IgD-negative memory B cell (primary cell): ENCODE data around the gene TIMM23. TPM values are rescaled to one million over a fixed set of nuclear protein-coding genes. Genes with fewer than 3 reads are reported as not detected.
"Not testable (repeated sequence)": the region's sequence is repeated elsewhere in the genome, so short reads cannot be mapped to it uniquely, and the experiment has no call there.

Source experiments
- H3K27ac Mint-ChIP-seq, 3 donors: one replicate each; pipeline ENCODE4 v1.8.0; 2020 to 2022; ENCODE audit warnings: mild to moderate bottlenecking in 3 of 3, mixed read lengths in 3 of 3, moderate library complexity in 1 of 3
- H3K27me3 Mint-ChIP-seq: one replicate; pipeline ENCODE4 v1.8.0; 2021; ENCODE audit warnings: mixed read lengths
- H3K36me3 Mint-ChIP-seq: one replicate; pipeline ENCODE4 v1.8.0; 2020; ENCODE audit warnings: mild to moderate bottlenecking, mixed read lengths
- H3K4me1 Mint-ChIP-seq, 3 donors: one replicate each; pipeline ENCODE4 v1.8.0; 2020 to 2022; ENCODE audit warnings: mixed read lengths in 3 of 3, mild to moderate bottlenecking in 1 of 3
- H3K4me3 Mint-ChIP-seq, 4 donors: one replicate each; pipeline ENCODE4 v1.8.0; 2020 to 2022; ENCODE audit warnings: mild to moderate bottlenecking in 4 of 4, mixed read lengths in 4 of 4, moderate library complexity in 3 of 4
- H3K9me3 Mint-ChIP-seq, 3 donors: one replicate each; pipeline ENCODE4 v1.8.0; 2020 to 2021; ENCODE audit warnings: mixed read lengths in 3 of 3, mild to moderate bottlenecking in 1 of 3
- polyA plus RNA-seq: library from polyadenylated mRNA; unstranded; fragments of 300-500 nt; fragmentation: Illumina TruSeq; gene quantifications from one replicate; pipeline ENCODE4 v1.2.3, GENCODE V29; 2021

The TIMM23 gene, protein sequence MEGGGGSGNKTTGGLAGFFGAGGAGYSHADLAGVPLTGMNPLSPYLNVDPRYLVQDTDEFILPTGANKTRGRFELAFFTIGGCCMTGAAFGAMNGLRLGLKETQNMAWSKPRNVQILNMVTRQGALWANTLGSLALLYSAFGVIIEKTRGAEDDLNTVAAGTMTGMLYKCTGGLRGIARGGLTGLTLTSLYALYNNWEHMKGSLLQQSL
- polyA plus RNA-seq = 57.9 TPM

DNA sequence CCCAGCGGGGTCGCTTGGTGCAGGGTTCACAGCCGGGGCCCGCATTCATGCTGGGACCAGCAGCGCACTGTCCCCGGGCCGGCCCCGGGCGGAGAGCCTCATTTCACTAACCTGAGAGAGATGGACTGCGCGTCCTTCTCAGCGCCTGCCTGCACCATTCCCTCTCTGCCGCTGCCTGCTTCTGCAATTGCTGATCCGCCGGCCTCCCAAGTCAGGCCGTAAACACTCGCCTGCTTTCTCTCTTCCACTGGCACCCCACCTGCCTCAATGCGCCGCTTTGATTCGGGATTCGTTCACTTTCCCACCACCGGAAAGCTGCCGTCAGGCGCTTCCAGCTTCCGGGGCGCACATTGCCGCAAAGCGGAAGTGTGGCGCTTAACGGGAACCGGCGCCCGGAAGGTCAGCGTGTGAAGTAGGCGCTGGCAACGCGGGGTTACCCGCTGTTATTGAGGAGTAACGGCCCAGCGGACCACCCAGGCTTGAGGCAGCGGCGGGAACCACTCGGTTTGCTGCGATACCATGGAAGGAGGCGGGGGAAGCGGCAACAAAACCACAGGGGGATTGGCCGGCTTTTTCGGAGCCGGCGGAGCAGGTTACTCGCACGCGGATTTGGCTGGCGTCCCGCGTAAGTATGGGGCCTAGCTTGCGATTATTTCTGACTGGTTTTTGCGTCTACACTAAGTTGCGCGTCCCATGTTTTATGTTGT, at the start of gene TIMM23:
Gene TIMM23 (plus strand): TSS at position 384 of the 707 bp plus-strand sequence. CDS start 136 bp downstream, at position 520.
- H3K4me1 Mint-ChIP-seq = peaks cover 13 to 18% (median 16%) of the 10 kb centered on the region in 3 donors
- H3K4me3 Mint-ChIP-seq = peak within 1 kb of the TSS; percentile 96 to 100 (median 100)
- H3K36me3 Mint-ChIP-seq, H3K9me3 Mint-ChIP-seq, H3K27me3 Mint-ChIP-seq: not testable (repeated sequence)
- peak within 1 kb of the TSS; percentile 81 to 96 (median 93) for H3K27ac Mint-ChIP-seq

DNA sequence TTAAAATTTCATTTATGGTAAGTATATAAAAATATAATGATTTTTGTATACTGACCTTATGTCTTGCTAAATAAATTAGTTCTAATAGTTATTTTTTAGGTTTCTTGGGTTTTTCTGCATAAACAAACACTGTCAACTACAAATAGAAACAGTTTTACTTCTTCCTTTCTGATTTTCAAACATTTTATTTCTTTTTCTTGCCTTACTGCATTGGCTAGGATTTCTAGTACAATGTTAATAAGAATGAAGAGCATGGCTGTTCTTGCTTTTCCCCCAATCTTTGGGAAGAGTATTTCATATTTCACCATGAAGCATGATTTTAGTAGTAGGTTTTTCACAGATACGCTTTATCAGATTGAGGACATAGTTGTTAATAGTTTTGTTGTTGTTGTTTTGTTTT, 45.5 kb upstream of the TIMM23 start:
- not testable (repeated sequence) for H3K9me3 Mint-ChIP-seq, H3K27ac Mint-ChIP-seq, H3K36me3 Mint-ChIP-seq, H3K4me1 Mint-ChIP-seq, H3K4me3 Mint-ChIP-seq, H3K27me3 Mint-ChIP-seq

DNA sequence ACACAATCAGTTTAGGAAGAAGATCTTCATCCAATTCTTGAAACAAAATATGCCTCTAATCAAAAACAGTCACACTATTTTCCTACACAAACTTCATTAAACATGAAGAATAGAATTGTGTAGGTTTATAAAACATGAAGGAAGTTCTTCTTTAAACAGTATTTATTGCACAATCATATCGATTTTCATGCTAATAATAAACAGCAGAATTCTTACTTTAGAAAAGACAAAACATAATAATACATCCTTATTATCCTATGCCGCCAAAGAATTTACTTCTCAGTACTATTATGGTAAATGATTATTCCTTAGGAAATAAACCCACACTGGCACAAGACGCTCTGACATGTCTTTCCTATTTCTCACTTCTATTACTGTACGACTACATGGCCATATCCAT, 41.0 kb upstream of the TIMM23 start:
- H3K36me3 Mint-ChIP-seq, H3K27ac Mint-ChIP-seq, H3K4me3 Mint-ChIP-seq, H3K27me3 Mint-ChIP-seq, H3K9me3 Mint-ChIP-seq, H3K4me1 Mint-ChIP-seq: not testable (repeated sequence)

DNA sequence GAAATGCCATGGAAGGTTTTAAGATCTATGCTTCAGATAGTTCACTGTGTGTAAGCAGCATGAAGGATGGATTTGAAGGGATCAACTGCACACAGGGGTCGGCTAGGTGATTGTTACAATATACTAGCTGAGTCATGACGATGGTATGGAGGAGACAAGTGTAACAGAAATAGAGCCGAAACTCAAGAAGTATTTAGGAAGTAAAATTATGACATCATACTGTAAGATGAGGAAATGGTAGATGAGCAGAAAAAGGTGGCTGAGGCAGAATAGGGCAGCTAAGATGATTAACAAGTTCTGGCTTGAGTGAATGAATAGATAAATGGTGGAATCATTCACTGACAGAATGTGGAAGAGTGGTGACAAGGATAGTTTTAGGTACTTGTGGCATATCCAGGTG, 37.5 kb upstream of the TIMM23 start:
- H3K4me1 Mint-ChIP-seq, H3K27me3 Mint-ChIP-seq, H3K4me3 Mint-ChIP-seq, H3K36me3 Mint-ChIP-seq, H3K27ac Mint-ChIP-seq, H3K9me3 Mint-ChIP-seq: not testable (repeated sequence)

DNA sequence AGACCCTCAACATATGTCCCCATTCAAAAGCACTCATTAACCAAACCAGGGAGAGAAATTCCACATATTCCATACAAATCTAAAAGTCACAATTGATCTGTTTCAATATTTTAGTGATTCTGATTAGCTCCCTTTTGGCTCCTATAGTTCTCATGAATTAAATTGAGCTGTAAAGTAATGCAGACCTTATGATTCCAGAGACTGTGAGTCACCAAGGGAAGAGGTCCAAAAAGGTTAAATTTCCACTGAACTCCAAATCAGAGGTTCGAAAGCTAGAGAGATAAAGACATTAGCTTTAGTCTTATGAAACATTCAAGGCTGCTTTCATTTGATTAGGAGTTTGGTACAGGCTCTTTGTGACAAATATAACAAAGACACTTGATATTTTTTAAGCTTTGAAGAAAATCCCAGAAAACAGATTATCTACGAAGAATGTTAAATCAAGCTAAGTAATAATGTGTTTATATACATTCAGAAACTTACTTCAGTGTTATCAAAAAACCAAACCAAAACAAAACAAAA, 33.1 kb upstream of the TIMM23 start:
- not testable (repeated sequence) for H3K27ac Mint-ChIP-seq

DNA sequence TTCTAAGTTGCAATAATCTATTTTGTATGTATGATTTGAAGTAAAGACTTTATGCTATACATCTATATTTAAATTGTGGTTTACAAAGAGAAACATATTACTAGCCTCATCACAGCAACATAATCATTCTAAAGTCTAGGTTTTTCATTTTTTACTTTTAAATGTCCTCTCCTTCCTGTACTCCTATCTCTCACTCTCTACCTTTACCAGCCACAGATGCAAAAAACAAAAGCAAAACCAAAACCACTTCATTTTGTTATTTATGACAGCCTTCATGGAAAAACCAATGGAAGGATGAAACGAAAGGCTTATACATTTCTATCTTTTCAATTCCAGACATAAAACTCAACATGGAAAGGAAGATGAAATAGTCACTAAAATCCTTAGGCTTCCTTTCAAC, 31.1 kb upstream of the TIMM23 start:
- not testable (repeated sequence) for H3K4me1 Mint-ChIP-seq, H3K4me3 Mint-ChIP-seq, H3K27me3 Mint-ChIP-seq, H3K36me3 Mint-ChIP-seq, H3K9me3 Mint-ChIP-seq, H3K27ac Mint-ChIP-seq

More for the DNA sequence above, 33.1 kb upstream of the TIMM23 start:
- H3K4me1 Mint-ChIP-seq, H3K9me3 Mint-ChIP-seq, H3K4me3 Mint-ChIP-seq, H3K27me3 Mint-ChIP-seq, H3K36me3 Mint-ChIP-seq: not testable (repeated sequence)

DNA sequence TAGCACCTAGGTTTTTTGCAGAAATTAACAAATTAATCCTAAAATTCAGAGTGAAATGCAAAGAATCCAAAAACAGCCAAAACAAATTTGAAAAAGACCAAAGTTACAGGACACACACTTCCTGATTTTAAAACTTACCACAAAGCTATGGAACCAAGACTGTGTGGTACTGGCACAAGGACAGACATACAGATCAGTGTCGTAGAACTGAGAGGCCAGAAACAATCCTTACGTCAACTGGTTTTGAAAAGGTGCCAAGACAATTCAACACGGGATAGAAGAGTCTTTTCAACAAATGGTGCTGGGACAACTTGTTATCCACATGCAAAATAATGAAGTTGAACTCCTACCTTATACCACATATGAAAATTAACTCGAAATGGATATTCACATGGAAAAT, 26.8 kb upstream of the TIMM23 start:
- H3K36me3 Mint-ChIP-seq, H3K27ac Mint-ChIP-seq, H3K4me3 Mint-ChIP-seq, H3K9me3 Mint-ChIP-seq, H3K27me3 Mint-ChIP-seq, H3K4me1 Mint-ChIP-seq: not testable (repeated sequence)

DNA sequence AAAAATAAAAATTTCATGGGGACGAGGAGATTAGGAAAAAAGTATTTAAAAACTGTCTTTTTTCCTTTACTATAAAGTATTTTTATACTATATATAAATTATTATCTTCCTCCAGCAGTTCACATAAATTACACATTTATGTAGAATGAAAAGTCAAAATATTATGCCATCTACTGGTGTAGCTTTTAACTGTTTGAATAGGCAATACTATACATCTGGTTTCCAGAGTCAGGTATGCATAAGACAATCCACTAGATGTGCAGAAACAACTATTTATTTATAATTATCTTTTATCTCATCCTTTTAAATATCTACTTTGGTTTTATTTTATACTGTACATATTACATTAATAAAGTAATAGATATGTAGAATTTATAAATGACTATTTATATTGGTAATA, 24.9 kb upstream of the TIMM23 start:
- not testable (repeated sequence) for H3K27ac Mint-ChIP-seq, H3K4me1 Mint-ChIP-seq, H3K4me3 Mint-ChIP-seq, H3K36me3 Mint-ChIP-seq, H3K9me3 Mint-ChIP-seq, H3K27me3 Mint-ChIP-seq

DNA sequence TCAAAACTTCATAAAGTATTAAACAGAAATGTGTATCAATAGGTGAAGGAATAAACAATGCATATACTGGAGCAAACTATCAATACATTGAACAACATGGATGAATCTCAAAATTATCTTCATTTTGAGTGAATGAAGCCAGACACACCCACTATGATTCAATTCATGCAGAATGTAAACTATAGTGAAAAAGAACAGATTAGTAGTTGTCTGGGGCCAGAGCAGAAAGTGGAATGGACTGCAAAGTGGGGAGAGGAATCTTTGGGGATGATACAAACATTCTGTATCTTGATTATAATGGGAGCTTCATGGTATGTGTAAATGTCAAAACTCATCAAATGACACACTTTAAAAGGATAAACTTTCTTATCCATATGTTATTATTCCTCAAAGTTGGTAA, 23.5 kb upstream of the TIMM23 start:
- not testable (repeated sequence) for H3K4me1 Mint-ChIP-seq, H3K27ac Mint-ChIP-seq, H3K4me3 Mint-ChIP-seq, H3K9me3 Mint-ChIP-seq, H3K36me3 Mint-ChIP-seq, H3K27me3 Mint-ChIP-seq

DNA sequence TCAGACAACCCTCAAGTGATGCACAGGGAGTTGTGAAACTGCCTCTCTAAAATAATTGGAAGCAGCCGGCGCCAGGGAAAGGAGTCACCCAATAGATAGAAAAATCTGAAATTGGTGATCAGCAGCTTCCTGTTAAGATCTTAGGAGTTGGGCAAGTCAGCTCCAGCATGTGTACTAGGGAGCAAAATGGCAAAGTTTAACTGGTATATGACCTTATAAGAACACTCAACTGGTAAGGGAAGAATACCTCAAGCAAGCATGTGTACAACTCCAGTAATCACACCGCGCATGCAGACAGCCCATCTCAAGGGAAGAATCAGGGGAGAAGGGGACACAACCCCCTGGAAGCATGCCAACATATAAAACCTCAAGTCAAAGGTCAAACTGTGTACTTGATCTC, 17.9 kb upstream of the TIMM23 start:
- H3K4me1 Mint-ChIP-seq, H3K27ac Mint-ChIP-seq, H3K4me3 Mint-ChIP-seq, H3K9me3 Mint-ChIP-seq, H3K27me3 Mint-ChIP-seq, H3K36me3 Mint-ChIP-seq: not testable (repeated sequence)

DNA sequence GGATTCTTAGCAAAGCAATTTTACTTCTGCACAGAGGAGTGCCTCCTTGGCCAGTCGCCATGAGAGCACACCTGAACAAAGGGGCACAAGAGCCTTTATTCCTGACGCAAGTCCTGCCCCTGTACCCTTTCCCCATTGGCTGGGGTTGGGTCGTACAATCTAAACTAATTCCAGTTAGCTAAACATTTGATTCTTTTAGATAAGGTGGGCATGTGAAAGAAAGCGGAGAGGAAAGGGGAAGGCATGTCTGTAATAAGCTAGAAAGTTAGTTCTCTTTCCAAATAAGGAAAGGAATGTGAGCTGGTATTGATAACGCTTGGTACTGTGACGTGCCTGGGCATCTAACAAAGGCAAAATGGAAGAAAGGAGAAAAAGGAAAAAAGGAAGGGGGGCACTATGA, 15.7 kb upstream of the TIMM23 start:
- not testable (repeated sequence) for H3K4me3 Mint-ChIP-seq, H3K27me3 Mint-ChIP-seq, H3K4me1 Mint-ChIP-seq, H3K27ac Mint-ChIP-seq, H3K36me3 Mint-ChIP-seq, H3K9me3 Mint-ChIP-seq

DNA sequence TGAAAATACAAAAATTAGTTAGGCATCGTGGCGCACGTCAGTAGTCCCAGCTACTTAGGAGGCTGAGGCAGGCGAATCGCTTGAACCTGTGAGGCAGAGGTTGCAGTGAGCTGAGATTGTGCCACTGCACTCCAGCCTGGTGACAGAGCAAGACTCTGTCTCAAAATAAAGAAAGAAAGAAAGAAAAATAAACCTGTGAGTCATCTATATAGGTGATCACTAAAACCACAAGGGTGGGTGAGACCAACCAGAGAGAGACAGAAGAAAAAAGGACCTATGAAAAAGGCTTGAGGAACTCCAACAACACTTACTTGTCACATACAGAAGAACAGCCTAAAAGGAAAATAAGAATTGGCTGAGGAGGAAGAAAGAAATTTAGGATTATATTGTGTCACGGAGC, 14.4 kb upstream of the TIMM23 start:
- not testable (repeated sequence) for H3K4me1 Mint-ChIP-seq, H3K27me3 Mint-ChIP-seq, H3K4me3 Mint-ChIP-seq, H3K27ac Mint-ChIP-seq, H3K36me3 Mint-ChIP-seq, H3K9me3 Mint-ChIP-seq

DNA sequence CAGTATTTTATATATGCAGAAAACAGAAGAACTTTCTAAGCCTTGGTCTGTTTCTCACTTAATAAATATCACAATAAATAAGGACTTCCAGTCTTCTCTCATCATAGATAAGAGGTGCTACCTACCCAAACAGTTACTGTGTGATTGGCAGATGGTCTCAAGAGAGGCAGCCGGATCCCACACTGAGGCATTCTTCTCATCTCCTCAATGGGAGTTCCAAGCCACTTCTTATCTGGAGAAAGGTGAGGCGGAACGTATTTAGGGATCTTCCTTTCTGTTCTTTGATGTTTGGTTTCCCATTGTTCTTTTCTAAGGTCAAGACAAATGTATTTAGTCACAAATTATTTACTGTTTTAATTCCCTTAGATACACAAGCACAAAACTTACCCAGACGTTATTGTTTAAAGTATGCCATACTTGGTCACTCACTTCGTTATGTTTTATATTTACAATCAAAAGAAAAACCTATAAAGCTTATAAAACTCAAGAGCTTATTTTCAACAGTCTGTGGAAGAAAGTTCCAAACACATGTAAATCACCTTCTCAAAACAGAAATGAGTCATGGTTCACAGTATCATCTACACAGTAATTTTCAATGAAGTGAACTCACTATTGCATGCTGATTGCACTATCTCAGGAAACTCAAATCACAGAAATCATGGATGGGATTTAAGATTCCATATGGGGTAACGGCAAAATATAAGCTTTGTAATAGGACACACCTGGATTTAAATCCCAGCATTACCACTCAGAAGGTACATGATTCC, 9.4 kb upstream of the TIMM23 start:
- H3K27ac Mint-ChIP-seq, H3K27me3 Mint-ChIP-seq, H3K4me3 Mint-ChIP-seq, H3K4me1 Mint-ChIP-seq, H3K36me3 Mint-ChIP-seq, H3K9me3 Mint-ChIP-seq: not testable (repeated sequence)

DNA sequence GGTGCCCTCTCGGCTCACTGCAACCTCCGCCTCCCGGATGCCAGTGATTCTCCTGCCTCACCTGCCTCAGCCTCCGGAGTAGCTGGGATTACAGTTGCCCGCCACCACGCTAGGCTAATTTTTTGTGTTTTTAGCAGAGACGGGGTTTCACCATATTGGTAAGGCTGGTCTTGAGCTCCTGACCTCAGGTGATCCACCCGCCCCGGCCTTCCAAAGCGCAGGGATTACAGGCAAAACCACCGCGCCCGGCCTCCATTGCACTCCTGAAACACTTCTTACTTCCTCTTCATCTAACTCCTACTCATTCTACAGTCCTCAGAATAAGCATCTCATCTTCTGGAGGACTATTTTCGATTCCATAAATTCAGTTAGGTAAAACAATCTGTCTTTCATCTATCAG, 1.3 kb upstream of the TIMM23 start:
- Mint-ChIP-seq H3K4me3 (peak overlapping the region; percentile 28 to 100 (median 98)), H3K4me1 (peaks cover 16 to 20% (median 18%) of the 10 kb centered on the region in 3 donors)
- not testable (repeated sequence) for H3K9me3 Mint-ChIP-seq, H3K36me3 Mint-ChIP-seq, H3K27me3 Mint-ChIP-seq, H3K27ac Mint-ChIP-seq

DNA sequence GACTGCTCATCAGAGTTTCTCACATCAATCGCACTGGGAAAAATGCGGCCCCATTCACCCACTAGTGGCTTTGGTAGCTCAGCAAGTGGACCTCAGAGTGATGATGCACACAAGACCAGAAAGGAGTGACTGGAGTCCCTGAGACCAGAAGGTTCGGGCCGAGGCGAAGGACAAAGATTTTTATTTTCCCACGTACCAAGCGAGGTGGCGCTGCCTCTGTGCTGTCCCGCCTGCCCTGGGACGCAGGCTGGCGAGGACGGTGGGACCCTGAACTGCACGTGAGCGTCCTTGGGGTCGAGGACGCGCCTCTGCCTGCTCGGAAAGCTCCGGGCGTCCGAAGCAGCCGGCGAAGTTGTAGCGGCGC, 565 bp upstream of the TIMM23 start:
- H3K27me3 Mint-ChIP-seq, H3K36me3 Mint-ChIP-seq, H3K9me3 Mint-ChIP-seq: not testable (repeated sequence)
- peak overlapping the region; percentile 71 to 93 (median 81) for H3K27ac Mint-ChIP-seq
- H3K4me3 Mint-ChIP-seq = peak overlapping the region; percentile 96 to 100 (median 100)
- H3K4me1 Mint-ChIP-seq = peaks cover 16 to 18% (median 16%) of the 10 kb centered on the region in 3 donors

DNA sequence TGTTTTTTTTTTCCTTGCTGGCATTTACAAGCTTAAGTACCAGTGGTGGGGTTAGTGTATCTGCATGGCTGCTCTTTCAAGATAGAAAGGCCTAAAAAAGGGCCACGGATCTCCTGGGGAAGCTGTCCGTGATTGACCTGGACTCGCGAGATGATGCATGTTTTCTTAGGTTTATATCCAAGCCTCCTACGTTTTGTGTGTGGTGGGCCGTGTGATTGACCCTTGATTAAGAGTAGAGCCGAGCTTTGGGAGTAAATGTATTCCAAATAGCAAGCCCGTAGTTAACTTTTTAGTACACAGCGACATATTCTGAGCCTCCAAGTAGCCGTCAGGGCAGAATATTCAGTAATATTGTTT, 502 bp downstream of the TIMM23 start:
- not testable (repeated sequence) for H3K27me3 Mint-ChIP-seq, H3K9me3 Mint-ChIP-seq, H3K36me3 Mint-ChIP-seq
- H3K27ac Mint-ChIP-seq = peak overlapping the region; percentile 81 to 96 (median 93)
- H3K4me3 Mint-ChIP-seq = peak overlapping the region; percentile 96 to 100 (median 100)
- peaks cover 13 to 18% (median 16%) of the 10 kb centered on the region in 3 donors for H3K4me1 Mint-ChIP-seq
